K562 (cell line): Measurements from ENCODE around the gene SLC2A6. TPM values are rescaled to one million over a fixed set of nuclear protein-coding genes. Genes with fewer than 3 reads are reported as not detected.

Source experiments
- ATF7 ChIP-seq: fragments of 450-650 bp; IDR thresholded peaks from 2 replicates; pipeline ENCODE4 v1.7.1; 2014; ENCODE audit warnings: mild to moderate bottlenecking, moderate library complexity
- BCOR ChIP-seq: fragments of 450-650 bp; IDR thresholded peaks from 2 replicates; pipeline ENCODE4 v1.6.1; 2016
- BMI1 ChIP-seq: fragments of 150-350 bp; IDR thresholded peaks from 2 replicates; pipeline ENCODE4 v1.6.1; 2014; ENCODE audit warnings: low read length
- DLX4 ChIP-seq: fragments of 250-450 bp; sonication (Bioruptor Pico); IDR thresholded peaks from 2 replicates; pipeline ENCODE4 v1.6.1; 2021; ENCODE audit warnings: mild to moderate bottlenecking
- JUN ChIP-seq, 2 experiments: sonication (generic) in 1 of 2; formaldehyde crosslinking in 1 of 2; IDR thresholded peaks; 2 replicates each; pipeline versions ENCODE4 v1.6.1 to v1.8.0; 2012 to 2022; ENCODE audit warnings: borderline replicate concordance in 2 of 2, mild to moderate bottlenecking in 2 of 2, improper control_type of control experiment in 1 of 2, low read depth in 1 of 2, low read length in 1 of 2, missing genetic modification reagents in 1 of 2
- KLF16 ChIP-seq: IDR thresholded peaks from 2 replicates; pipeline ENCODE4 v1.6.1; 2016; ENCODE audit warnings: antibody characterized with exemption
- PML ChIP-seq: IDR thresholded peaks from 2 replicates; pipeline ENCODE4 v1.6.1; 2012; ENCODE audit warnings: low read length, inconsistent platforms
- RCOR1 ChIP-seq, 2 experiments: IDR thresholded peaks; 2 replicates each; pipeline ENCODE4 v1.6.1; 2012; ENCODE audit warnings: low read depth in 2 of 2, low read length in 2 of 2, borderline replicate concordance in 1 of 2, improper control_type of control experiment in 1 of 2
- STAT5A ChIP-seq: IDR thresholded peaks from 2 replicates; pipeline ENCODE4 v1.6.1; 2012; ENCODE audit warnings: low read length, inconsistent platforms, borderline replicate concordance
- polyA plus RNA-seq, 8 experiments: library from polyadenylated mRNA; depleted of rRNA in 4 of 8; stranded (reverse) in 5 of 8; unstranded in 3 of 8; fragments of >200 nt; fragmentation: Nextera tagmentation in 2 of 8; fragmentation: Illumina TruSeq in 1 of 8; extraction: Ambion mirVana in 2 of 8; extraction: Trizol in 1 of 8; gene quantifications; 2 replicates each; pipeline versions ENCODE4 v1.2.1 to v1.2.3, GENCODE V29; 2011 to 2014; ENCODE audit warnings: inconsistent platforms in 1 of 8, missing spikeins in 1 of 8
- total RNA-seq, 7 experiments: library from RNA; depleted of rRNA in 6 of 7; stranded (reverse); fragments of >200 nt in 6 of 7; fragmentation: Illumina TruSeq in 2 of 7; extraction: Trizol in 2 of 7; gene quantifications; 2 replicates each; pipeline versions ENCODE4 v1.2.1 to v1.2.3, GENCODE V29; 2011 to 2021; ENCODE audit warnings: low replicate concordance in 1 of 7
- TF ChIP-seq, protein P1 (sequence below): sonication (generic); formaldehyde crosslinking; IDR thresholded peaks from 2 replicates; pipeline ENCODE4 v1.8.0; 2022; ENCODE audit warnings: mild to moderate bottlenecking, missing genetic modification reagents
- TF ChIP-seq, protein P2 (sequence below): sonication (generic); formaldehyde crosslinking; IDR thresholded peaks from 2 replicates; pipeline ENCODE4 v1.4.0; 2020; ENCODE audit warnings: mild to moderate bottlenecking, missing genetic modification reagents
- TF ChIP-seq, protein P3 (sequence below): fragments of 250-450 bp; sonication (Bioruptor Pico); IDR thresholded peaks from 2 replicates; pipeline ENCODE4 v1.8.0; 2022; ENCODE audit warnings: moderate library complexity, mild to moderate bottlenecking, inconsistent platforms

SLC2A6 gene
- total and polyA plus RNA-seq, 9 of the 15 experiments (the other 6 are each of a cell fraction or from before 2014, with no cell fraction given): 0.04 to 0.38 (median 0.09) TPM; not detected in 3

DNA sequence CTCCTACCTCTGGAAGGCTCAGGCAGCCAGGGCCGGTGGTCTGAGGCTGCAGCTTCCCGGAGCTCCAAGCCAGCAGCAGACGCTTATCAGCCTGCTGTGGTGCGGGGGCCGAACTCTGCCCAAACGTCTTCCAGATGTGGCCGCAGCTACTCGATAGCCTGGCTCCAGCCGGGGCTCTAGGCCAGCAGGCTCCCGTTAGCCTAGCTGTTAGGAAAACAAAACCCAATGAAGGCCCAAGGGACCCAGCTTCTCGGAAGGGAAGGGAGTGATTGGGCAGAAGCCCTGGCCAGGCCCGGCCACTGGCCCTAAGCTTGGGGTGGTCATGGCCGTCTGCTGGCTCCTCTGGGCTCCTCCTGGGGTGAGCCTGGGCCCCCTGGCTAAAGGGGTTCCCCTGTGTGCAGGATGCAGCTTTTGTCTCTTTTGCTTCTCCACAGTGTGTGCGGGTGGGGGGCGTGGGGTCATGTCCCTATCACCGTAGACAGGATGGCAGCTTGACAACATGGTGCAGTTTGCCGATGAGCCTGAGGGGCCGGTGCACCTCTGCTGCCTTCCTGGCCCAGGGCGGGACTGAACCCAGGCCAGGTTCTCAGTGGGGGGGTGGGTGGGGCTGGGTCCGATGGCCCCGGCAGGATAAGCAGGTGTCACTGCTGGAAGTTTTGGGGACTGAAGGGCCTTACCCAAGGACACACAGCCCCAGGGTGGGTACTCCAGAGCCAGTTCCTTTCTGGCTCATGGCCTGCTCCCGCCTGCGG is 27.2 kb upstream of the SLC2A6 start (continued):
- no peak for TF ChIP-seq ATF7
- TF ChIP-seq, protein P1, sequence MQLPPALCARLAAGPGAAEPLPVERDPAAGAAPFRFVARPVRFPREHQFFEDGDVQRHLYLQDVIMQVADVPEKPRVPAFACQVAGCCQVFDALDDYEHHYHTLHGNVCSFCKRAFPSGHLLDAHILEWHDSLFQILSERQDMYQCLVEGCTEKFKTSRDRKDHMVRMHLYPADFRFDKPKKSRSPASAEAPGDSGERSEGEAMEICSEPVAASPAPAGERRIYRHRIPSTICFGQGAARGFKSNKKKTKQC (CRISPR knock-in tag): no peak
- 0 out of 4 replicates have a peak, but pooled peaks of 1 of the 2 experiments have one; percentile 50 for TF ChIP-seq RCOR1 (IDR thresholded peaks at IDR 0.05; ENCODE audit: borderline replicate concordance in 1 of 2, low read depth in 2 of 2, low read length in 2 of 2)
- peak; percentile 42; the same call in 1 of the 2 replicates for TF ChIP-seq STAT5A
- no peak for TF ChIP-seq DLX4 (CRISPR knock-in tag)
- 0 out of 2 replicates have a peak, but pooled peaks have one; percentile 58 for TF ChIP-seq BCOR
- no peak for TF ChIP-seq BMI1
- TF ChIP-seq PML: peak; percentile 54; the same call in 1 of the 2 replicates
- TF ChIP-seq, protein P2, sequence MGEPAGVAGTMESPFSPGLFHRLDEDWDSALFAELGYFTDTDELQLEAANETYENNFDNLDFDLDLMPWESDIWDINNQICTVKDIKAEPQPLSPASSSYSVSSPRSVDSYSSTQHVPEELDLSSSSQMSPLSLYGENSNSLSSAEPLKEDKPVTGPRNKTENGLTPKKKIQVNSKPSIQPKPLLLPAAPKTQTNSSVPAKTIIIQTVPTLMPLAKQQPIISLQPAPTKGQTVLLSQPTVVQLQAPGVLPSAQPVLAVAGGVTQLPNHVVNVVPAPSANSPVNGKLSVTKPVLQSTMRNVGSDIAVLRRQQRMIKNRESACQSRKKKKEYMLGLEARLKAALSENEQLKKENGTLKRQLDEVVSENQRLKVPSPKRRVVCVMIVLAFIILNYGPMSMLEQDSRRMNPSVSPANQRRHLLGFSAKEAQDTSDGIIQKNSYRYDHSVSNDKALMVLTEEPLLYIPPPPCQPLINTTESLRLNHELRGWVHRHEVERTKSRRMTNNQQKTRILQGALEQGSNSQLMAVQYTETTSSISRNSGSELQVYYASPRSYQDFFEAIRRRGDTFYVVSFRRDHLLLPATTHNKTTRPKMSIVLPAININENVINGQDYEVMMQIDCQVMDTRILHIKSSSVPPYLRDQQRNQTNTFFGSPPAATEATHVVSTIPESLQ (CRISPR knock-in tag): no peak
- no peak for TF ChIP-seq JUN (IDR thresholded peaks at IDR 0.05; ENCODE audit: borderline replicate concordance, low read depth, low read length)
- TF ChIP-seq JUN (CRISPR knock-in tag; IDR thresholded peaks at IDR 0.05; ENCODE audit: borderline replicate concordance): no peak
- TF ChIP-seq, protein P3, sequence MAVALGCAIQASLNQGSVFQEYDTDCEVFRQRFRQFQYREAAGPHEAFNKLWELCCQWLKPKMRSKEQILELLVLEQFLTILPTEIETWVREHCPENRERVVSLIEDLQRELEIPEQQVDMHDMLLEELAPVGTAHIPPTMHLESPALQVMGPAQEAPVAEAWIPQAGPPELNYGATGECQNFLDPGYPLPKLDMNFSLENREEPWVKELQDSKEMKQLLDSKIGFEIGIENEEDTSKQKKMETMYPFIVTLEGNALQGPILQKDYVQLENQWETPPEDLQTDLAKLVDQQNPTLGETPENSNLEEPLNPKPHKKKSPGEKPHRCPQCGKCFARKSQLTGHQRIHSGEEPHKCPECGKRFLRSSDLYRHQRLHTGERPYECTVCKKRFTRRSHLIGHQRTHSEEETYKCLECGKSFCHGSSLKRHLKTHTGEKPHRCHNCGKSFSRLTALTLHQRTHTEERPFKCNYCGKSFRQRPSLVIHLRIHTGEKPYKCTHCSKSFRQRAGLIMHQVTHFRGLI (CRISPR knock-in tag): no peak
- TF ChIP-seq KLF16: peak; percentile 86
